NCI-H460 (cell line): Measurements from ENCODE around the gene TBC1D9B. TPM values are rescaled to one million over a fixed set of nuclear protein-coding genes. Genes with fewer than 3 reads are reported as not detected.

Source experiments
- small RNA-seq, 2 experiments: library from RNA; depleted of rRNA; stranded (forward); fragments of <200 nt; gene quantifications; one replicate each; pipeline ENCODE3, GENCODE V24; 2014
- total RNA-seq: library from RNA; depleted of rRNA; stranded (reverse); fragments of >200 nt; shearing (Covaris generic); gene quantifications from 2 replicates; pipeline ENCODE4 v1.2.3, GENCODE V29; 2014; rRNA removed

The TBC1D9B gene
- total RNA-seq, 1 experiment from 2014 or later = 44.9 TPM

Small RNA genes within 50 kb of the gene (small RNA-seq; reads per million reads assigned to genes)
- gene RF00019 = 0 reads per million in 2 experiments

Other genes with a start within 250 kb of the TBC1D9B start
- gene CBY3, start 226.9 kb downstream of the TBC1D9B start, total RNA-seq = not detected in 2 replicates
- 1,531 and 1,574 TPM in 2 replicates for gene CANX, start 208.9 kb downstream of the TBC1D9B start, total RNA-seq
- gene MAML1, start 175.1 kb downstream of the TBC1D9B start, total RNA-seq = 13.0 and 13.1 TPM in 2 replicates
- 0.81 and 0.87 TPM in 2 replicates for gene LTC4S, start 113.9 kb downstream of the TBC1D9B start, total RNA-seq
- 94.0 and 101 TPM in 2 replicates for gene MGAT4B, start 101.0 kb downstream of the TBC1D9B start, total RNA-seq
- 632 and 637 TPM in 2 replicates for gene SQSTM1, start 87.0 kb downstream of the TBC1D9B start, total RNA-seq
- gene MRNIP, start 49.1 kb downstream of the TBC1D9B start, total RNA-seq = 13.6 and 21.5 TPM in 2 replicates
- 61.6 and 65.2 TPM in 2 replicates for gene RNF130, start 163.9 kb upstream of the TBC1D9B start, total RNA-seq